ENCODE results near the gene TWIST1.

The TWIST1 gene

GRCh38 chr7:19107081-19107355, 10.4 kb downstream of the TWIST1 start:
- peaks cover 3% of the 10 kb centered on the region for H3K27me3 ChIP-seq (replicated peaks; ENCODE audit: control insufficient read depth, insufficient read depth, low read length)
- TF ChIP-seq CTCF (IDR thresholded peaks at IDR 0.05; ENCODE audit: insufficient read depth, low read length, poor library complexity, severe bottlenecking) = no peak
- no peak overlapping the region for H3K4me3 ChIP-seq (replicated peaks; ENCODE audit: low read depth, low read length)

DNA sequence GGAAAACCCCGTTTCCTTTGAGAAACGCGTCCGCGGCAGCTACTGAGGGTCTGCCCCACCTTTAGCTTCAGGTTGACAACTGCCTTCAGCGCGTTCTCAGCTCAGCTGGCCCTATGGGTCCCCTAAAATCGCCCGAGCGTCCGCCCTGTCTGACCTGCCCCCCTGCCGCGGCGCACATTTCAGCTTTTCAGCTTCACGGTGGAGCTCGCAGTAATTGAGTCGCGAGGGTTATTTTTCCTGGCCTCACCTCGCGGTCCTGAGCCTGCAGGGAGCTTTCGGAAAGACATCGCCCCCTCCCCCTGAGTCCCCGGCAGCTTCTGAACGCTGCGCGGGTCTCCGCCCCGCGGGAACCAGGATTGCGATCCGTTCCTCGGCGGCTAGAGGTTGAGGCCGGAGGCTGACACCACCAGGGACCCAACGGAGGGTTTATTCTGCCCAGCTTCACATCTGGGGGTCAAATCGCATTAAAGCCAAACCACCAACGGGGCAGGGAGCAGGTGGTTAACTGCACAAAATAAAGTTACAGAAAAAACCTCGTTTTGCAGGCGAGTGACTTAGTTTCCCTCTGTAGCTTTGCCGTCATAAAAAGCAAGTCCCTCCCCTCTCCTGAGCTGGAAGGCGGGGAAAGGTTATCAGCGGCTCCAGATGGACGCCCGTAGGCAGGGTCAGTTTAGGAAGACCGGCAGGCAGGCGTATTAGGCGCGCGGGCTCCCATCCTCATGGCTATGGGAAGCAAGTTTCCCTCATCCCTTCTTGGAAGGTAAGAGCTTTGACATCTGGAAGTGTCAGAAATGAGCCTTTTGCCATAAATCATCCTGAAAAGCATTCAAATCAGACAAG, 11.0 kb downstream of the TWIST1 start:
- Histone ChIP-seq H3K27me3 (replicated peaks; ENCODE audit: control insufficient read depth, insufficient read depth, low read length) (peaks cover 3% of the 10 kb centered on the region), H3K36me3 (ENCODE audit: control insufficient read depth, insufficient read depth, low read length) (no peaks in the 10 kb centered on the region), H3K4me3 (replicated peaks; ENCODE audit: low read depth, low read length) (no peak overlapping the region)
- no peak for TF ChIP-seq CTCF (IDR thresholded peaks at IDR 0.05; ENCODE audit: insufficient read depth, low read length, poor library complexity, severe bottlenecking)
- DNase-seq (ENCODE audit: extremely low read depth, insufficient read length) = no peak

More at GRCh38 chr7:19107081-19107355, 10.4 kb downstream of the TWIST1 start:
- H3K36me3 ChIP-seq (ENCODE audit: control insufficient read depth, insufficient read depth, low read length) = no peaks in the 10 kb centered on the region
- no peak for DNase-seq (ENCODE audit: extremely low read depth, insufficient read length)

- Histone ChIP-seq H3K4me3 (replicated peaks; ENCODE audit: low read depth, low read length) (no peak overlapping the region), H3K27me3 (replicated peaks; ENCODE audit: control insufficient read depth, insufficient read depth, low read length) (peaks cover 3% of the 10 kb centered on the region), H3K36me3 (ENCODE audit: control insufficient read depth, insufficient read depth, low read length) (no peaks in the 10 kb centered on the region)
- TF ChIP-seq CTCF (IDR thresholded peaks at IDR 0.05; ENCODE audit: insufficient read depth, low read length, poor library complexity, severe bottlenecking) = no peak
- no peak for DNase-seq (ENCODE audit: extremely low read depth, insufficient read length)
Observed at GRCh38 chr7:19105546-19105945, 11.9 kb downstream of the TWIST1 start.

DNA sequence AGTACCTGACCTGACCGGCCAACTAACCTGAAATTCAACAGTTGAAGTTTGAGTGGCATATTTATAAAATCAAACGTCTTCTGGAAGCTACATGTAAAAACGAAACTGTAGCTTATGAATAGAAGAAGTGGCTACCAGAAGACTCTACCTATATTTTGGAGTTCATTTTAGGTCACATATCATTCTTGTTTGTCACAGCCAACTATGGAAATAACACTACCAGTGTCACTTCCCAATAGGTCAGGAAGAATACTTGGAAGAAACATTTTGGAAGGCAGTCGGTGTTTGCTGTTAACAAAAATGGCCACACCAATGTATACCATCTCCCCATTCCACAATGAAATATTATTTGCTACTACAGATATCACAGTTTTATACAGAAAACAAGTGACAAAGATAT, 12.6 kb downstream of the TWIST1 start:
- Histone ChIP-seq H3K4me3 (replicated peaks; ENCODE audit: low read depth, low read length) (no peak overlapping the region), H3K36me3 (ENCODE audit: control insufficient read depth, insufficient read depth, low read length) (no peaks in the 10 kb centered on the region), H3K27me3 (replicated peaks; ENCODE audit: control insufficient read depth, insufficient read depth, low read length) (peaks cover 3% of the 10 kb centered on the region)
- TF ChIP-seq CTCF (IDR thresholded peaks at IDR 0.05; ENCODE audit: insufficient read depth, low read length, poor library complexity, severe bottlenecking) = no peak
- DNase-seq (ENCODE audit: extremely low read depth, insufficient read length) = no peak

DNA sequence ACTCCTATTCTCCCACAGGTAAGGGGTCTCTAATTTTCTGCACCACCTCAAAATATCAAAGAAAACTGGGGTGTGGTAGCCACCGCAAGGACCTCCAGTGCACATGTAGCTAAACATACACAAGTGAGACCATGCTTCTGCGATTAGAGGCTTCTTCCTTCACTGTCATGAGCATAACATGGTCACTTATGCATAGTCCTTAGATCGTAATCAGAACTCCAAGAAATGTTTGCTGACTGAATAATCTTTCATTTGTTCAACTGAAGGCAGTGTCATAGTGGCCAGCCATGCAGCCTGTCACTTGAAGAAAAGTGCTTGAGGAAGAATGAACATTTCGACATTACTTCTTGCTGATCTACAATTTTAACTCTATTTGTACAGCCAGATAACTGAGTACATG, 14.6 kb downstream of the TWIST1 start:
- no peak for DNase-seq (ENCODE audit: extremely low read depth, insufficient read length)

More for the DNA sequence above, 14.6 kb downstream of the TWIST1 start:
- no peak for TF ChIP-seq CTCF (IDR thresholded peaks at IDR 0.05; ENCODE audit: insufficient read depth, low read length, poor library complexity, severe bottlenecking)
- H3K4me3 ChIP-seq (replicated peaks; ENCODE audit: low read depth, low read length) = no peak overlapping the region
- peaks cover 3% of the 10 kb centered on the region for H3K27me3 ChIP-seq (replicated peaks; ENCODE audit: control insufficient read depth, insufficient read depth, low read length)
- no peaks in the 10 kb centered on the region for H3K36me3 ChIP-seq (ENCODE audit: control insufficient read depth, insufficient read depth, low read length)
